ENCODE data around the gene MSGN1. TPM values are rescaled to one million over a fixed set of nuclear protein-coding genes. Genes with fewer than 3 reads are reported as not detected.

MSGN1 gene
- not detected for total RNA-seq
- not detected for polyA plus RNA-seq (ENCODE audit: insufficient read depth, low read depth, low replicate concordance)
- long read RNA-seq, donor 1 = 0 reads
- long read RNA-seq, donor 2 = 0 reads
- long read RNA-seq, donor 3 = 0 reads
- long read RNA-seq, donor 4 = 0 reads
- long read RNA-seq, donor 5 = 0 reads
- long read RNA-seq, donor 6 = 0 reads
- long read RNA-seq, donor 7 = 0 reads
- long read RNA-seq, donor 8, partial matches to known transcripts = 0 of 1 reads
- long read RNA-seq, donor 8, other reads (novel, unspliced or antisense) = 0 of 1 reads
- long read RNA-seq, donor 9 = 0 reads
- long read RNA-seq, donor 10, partial matches to known transcripts = 0 of 1 reads
- long read RNA-seq, donor 10, other reads (novel, unspliced or antisense) = 0 of 1 reads

GRCh38 chr2:17816396-17817245 lies at the start of gene MSGN1:
TSS of gene MSGN1 (plus strand) at chr2:17816460. CDS start at chr2:17816519, 59 bp downstream.
- Histone ChIP-seq H3K36me3 (ENCODE audit: control insufficient read depth in 2 of 3, insufficient read depth in 3 of 3, low read length in 3 of 3) (no peaks in the 10 kb centered on the region), H3K9ac (ENCODE audit: low read length in 3 of 3) (no peak within 1 kb of the TSS), H3K27me3 (ENCODE audit: control insufficient read depth, insufficient read depth, low read length) (no peaks in the 10 kb centered on the region), H3K4me1 (ENCODE audit: control insufficient read depth in 2 of 3, insufficient read depth in 2 of 3, low read depth in 1 of 3, low read length in 3 of 3) (peaks cover 0 to 5% (median 0%) of the 10 kb centered on the region in 3 donors), H3K9me3 (ENCODE audit: control insufficient read depth in 2 of 3, insufficient read depth in 1 of 3, low read length in 3 of 3) (no peaks in the 10 kb centered on the region), H3K4me3 (ENCODE audit: low read length in 3 of 3) (no peak within 1 kb of the TSS), H3K27ac (ENCODE audit: low read depth in 2 of 2, low read length in 2 of 2) (no peak within 1 kb of the TSS)
- intact Hi-C loops (cut with DNase I) = no loop called here
- DNase-seq = no peak
- TF ChIP-seq, protein P1, sequence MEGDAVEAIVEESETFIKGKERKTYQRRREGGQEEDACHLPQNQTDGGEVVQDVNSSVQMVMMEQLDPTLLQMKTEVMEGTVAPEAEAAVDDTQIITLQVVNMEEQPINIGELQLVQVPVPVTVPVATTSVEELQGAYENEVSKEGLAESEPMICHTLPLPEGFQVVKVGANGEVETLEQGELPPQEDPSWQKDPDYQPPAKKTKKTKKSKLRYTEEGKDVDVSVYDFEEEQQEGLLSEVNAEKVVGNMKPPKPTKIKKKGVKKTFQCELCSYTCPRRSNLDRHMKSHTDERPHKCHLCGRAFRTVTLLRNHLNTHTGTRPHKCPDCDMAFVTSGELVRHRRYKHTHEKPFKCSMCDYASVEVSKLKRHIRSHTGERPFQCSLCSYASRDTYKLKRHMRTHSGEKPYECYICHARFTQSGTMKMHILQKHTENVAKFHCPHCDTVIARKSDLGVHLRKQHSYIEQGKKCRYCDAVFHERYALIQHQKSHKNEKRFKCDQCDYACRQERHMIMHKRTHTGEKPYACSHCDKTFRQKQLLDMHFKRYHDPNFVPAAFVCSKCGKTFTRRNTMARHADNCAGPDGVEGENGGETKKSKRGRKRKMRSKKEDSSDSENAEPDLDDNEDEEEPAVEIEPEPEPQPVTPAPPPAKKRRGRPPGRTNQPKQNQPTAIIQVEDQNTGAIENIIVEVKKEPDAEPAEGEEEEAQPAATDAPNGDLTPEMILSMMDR (IDR thresholded peaks at IDR 0.05; ENCODE audit: borderline replicate concordance, extremely low read depth, insufficient read depth) = no peak
- FAIRE-seq = no peak

DNA sequence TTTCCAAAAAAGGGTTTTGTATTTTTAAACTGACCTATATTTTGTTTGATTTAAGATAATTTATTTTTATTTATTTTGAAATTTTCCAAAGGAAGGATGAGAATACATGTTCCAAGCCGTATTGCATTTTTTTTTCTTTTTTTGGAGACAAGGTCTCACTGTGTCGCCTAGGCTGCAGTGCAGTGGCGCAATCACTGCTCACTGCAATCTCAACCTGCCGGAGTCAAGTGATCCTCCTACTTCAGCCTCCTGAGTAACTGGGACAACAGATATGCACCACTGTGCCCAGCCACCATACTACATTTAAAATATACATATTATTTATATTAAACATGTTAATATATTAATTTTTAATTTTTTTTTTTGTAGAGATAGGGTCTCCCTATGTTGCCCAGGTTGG lies 47.4 kb upstream of the MSGN1 start:
- no peaks in the 10 kb centered on the region for H3K9me3 ChIP-seq (ENCODE audit: control insufficient read depth in 2 of 3, insufficient read depth in 1 of 3, low read length in 3 of 3)
- H3K27me3 ChIP-seq (ENCODE audit: control insufficient read depth, insufficient read depth, low read length) = no peaks in the 10 kb centered on the region
- H3K27ac ChIP-seq (ENCODE audit: low read depth in 2 of 2, low read length in 2 of 2) = no peak overlapping the region
- intact Hi-C loops (cut with DNase I) = no loop called here
- FAIRE-seq (no peak), DNase-seq (no peak)
- H3K36me3 ChIP-seq (ENCODE audit: control insufficient read depth in 2 of 3, insufficient read depth in 3 of 3, low read length in 3 of 3) = peaks cover 0 to 2% (median 2%) of the 10 kb centered on the region in 3 donors
- H3K9ac ChIP-seq (ENCODE audit: low read length in 3 of 3) = no peak overlapping the region
- H3K4me1 ChIP-seq (ENCODE audit: control insufficient read depth in 2 of 3, insufficient read depth in 2 of 3, low read depth in 1 of 3, low read length in 3 of 3) = no peaks in the 10 kb centered on the region
- TF ChIP-seq, protein P1 (IDR thresholded peaks at IDR 0.05; ENCODE audit: borderline replicate concordance, extremely low read depth, insufficient read depth) = no peak
- no peak overlapping the region for H3K4me3 ChIP-seq (ENCODE audit: low read length in 3 of 3)

- no peak overlapping the region for H3K27ac ChIP-seq (ENCODE audit: low read depth in 2 of 2, low read length in 2 of 2)
- no peaks in the 10 kb centered on the region for H3K4me1 ChIP-seq (ENCODE audit: control insufficient read depth in 2 of 3, insufficient read depth in 2 of 3, low read depth in 1 of 3, low read length in 3 of 3)
- TF ChIP-seq, protein P1 (IDR thresholded peaks at IDR 0.05; ENCODE audit: borderline replicate concordance, extremely low read depth, insufficient read depth) = no peak
- FAIRE-seq (no peak), DNase-seq (no peak)
- no peak overlapping the region for H3K9ac ChIP-seq (ENCODE audit: low read length in 3 of 3)
- intact Hi-C loops (cut with DNase I) = no loop called here
- peaks cover 0 to 2% (median 2%) of the 10 kb centered on the region in 3 donors for H3K36me3 ChIP-seq (ENCODE audit: control insufficient read depth in 2 of 3, insufficient read depth in 3 of 3, low read length in 3 of 3)
- no peaks in the 10 kb centered on the region for H3K27me3 ChIP-seq (ENCODE audit: control insufficient read depth, insufficient read depth, low read length)
- no peak overlapping the region for H3K4me3 ChIP-seq (ENCODE audit: low read length in 3 of 3)
- H3K9me3 ChIP-seq (ENCODE audit: control insufficient read depth in 2 of 3, insufficient read depth in 1 of 3, low read length in 3 of 3) = no peaks in the 10 kb centered on the region
Observed at GRCh38 chr2:17771956-17772355, 44.3 kb upstream of the MSGN1 start.
